HepG2 (cell line): ENCODE data around the gene MSTO1. TPM values are rescaled to one million over a fixed set of nuclear protein-coding genes. Genes with fewer than 3 reads are reported as not detected.

ENCODE experiments used
- ATAC-seq: fragments of 200-7000 bp; cut with Tn5 transposase; 3 replicates; pipeline ENCODE4 v1.9.1; 2020; ENCODE audit warnings: mild to moderate bottlenecking, moderate library complexity
- Bru-seq: library from RNA; stranded (reverse); fragments of 400-500 nt; gene quantifications from one replicate; lab custom pipeline; 2021; lab: Mats Ljungman, UMichigan
- BruChase-seq, 2 experiments: library from RNA; stranded (reverse); fragments of 400-500 nt; gene quantifications; one replicate each; lab custom pipeline; 2021; lab: Mats Ljungman, UMichigan
- BruUV-seq: library from RNA; stranded (reverse); fragments of 400-500 nt; replicated peaks from 2 replicates; lab custom pipeline; 2021; lab: Mats Ljungman, UMichigan
- CTCF ChIA-PET: fragments of 300-600 bp; formaldehyde crosslinking; extraction: SDS; loops from one replicate; lab custom pipeline; 2021; ENCODE audit warnings: low total read pairs, inconsistent platforms, low intra/inter-chr PET ratio; lab: Yijun Ruan, JAX
- POLR2A ChIA-PET: fragments of 350-600 bp; sonication (Branson Sonifier 250); formaldehyde crosslinking; loops from one replicate; lab custom pipeline; 2020; ENCODE audit warnings: antibody characterized with exemption, inconsistent platforms; lab: Yijun Ruan, JAX
- DNase-seq: peaks from one replicate; pipeline ENCODE4 v3.0.0-alpha.2; 2015; ENCODE audit warnings: low spot score
- FAIRE-seq: peaks from 3 replicates; lab custom pipeline; 2011; peaks lifted over from hg19 to GRCh38; lab: Jason Lieb, UNC
- H2AFZ ChIP-seq: one replicate; pipeline ENCODE4 v1.6.1; 2011; ENCODE audit warnings: low read length, inconsistent platforms
- H3K27ac ChIP-seq: fragments of 300-600 bp; 3 replicates; pipeline ENCODE4 v1.8.0; 2011; ENCODE audit warnings: mixed run types, mild to moderate bottlenecking, mixed read lengths, low read length, inconsistent platforms; ENCODE audit not compliant: insufficient read depth; ENCODE audit errors: extremely low read length
- H3K27me3 ChIP-seq, 2 experiments: fragments of 200-600 bp in 1 of 2; 2 replicates in 1 of 2; 3 replicates in 1 of 2; pipeline versions ENCODE4 v1.6.0 to v1.8.0; 2011; ENCODE audit warnings: low read length in 2 of 2, mild to moderate bottlenecking in 2 of 2, moderate library complexity in 2 of 2, inconsistent platforms in 1 of 2; ENCODE audit not compliant: insufficient read depth in 2 of 2, control insufficient read depth in 1 of 2
- H3K36me3 ChIP-seq, 2 experiments: fragments of 200-600 bp in 1 of 2; replicated peaks in 1 of 2; 2 replicates in 1 of 2; 3 replicates in 1 of 2; pipeline versions ENCODE4 v1.5.1 to v1.8.0; 2011; ENCODE audit warnings: low read length in 2 of 2, inconsistent platforms in 1 of 2; ENCODE audit not compliant: insufficient read depth in 2 of 2, control insufficient read depth in 1 of 2
- H3K4me1 ChIP-seq: 2 replicates; pipeline ENCODE4 v1.5.1; 2012; ENCODE audit warnings: low read length, inconsistent platforms; ENCODE audit not compliant: insufficient read depth
- H3K4me2 ChIP-seq: 2 replicates; pipeline ENCODE4 v1.6.0; 2011; ENCODE audit warnings: low read depth, low read length, inconsistent platforms
- H3K4me3 ChIP-seq, 3 experiments: fragments of 200-600 bp in 1 of 3; sonication (generic), shearing (Covaris generic) in 1 of 3; replicated peaks in 1 of 3; 2 replicates each; pipeline ENCODE4 v1.5.1; 2011 to 2016; ENCODE audit warnings: low read length in 3 of 3, inconsistent platforms in 2 of 3, low read depth in 2 of 3, mild to moderate bottlenecking in 2 of 3, control low read depth in 1 of 3, mixed read lengths in 1 of 3; ENCODE audit not compliant: insufficient read depth in 1 of 3
- H3K79me2 ChIP-seq: one replicate; pipeline ENCODE4 v1.6.1; 2011; ENCODE audit warnings: low read length, inconsistent platforms; ENCODE audit not compliant: insufficient read depth
- H3K9ac ChIP-seq: 2 replicates; pipeline ENCODE4 v1.6.0; 2011; ENCODE audit warnings: mild to moderate bottlenecking, low read depth, low read length, inconsistent platforms; ENCODE audit not compliant: insufficient read depth
- H3K9me3 ChIP-seq: 2 replicates; pipeline ENCODE4 v1.5.1; 2012; ENCODE audit warnings: mild to moderate bottlenecking, low read length
- H4K20me1 ChIP-seq: 2 replicates; pipeline ENCODE4 v1.6.0; 2011; ENCODE audit warnings: inconsistent platforms, mild to moderate bottlenecking, low read length, moderate library complexity; ENCODE audit not compliant: insufficient read depth
- HMG20A ChIP-seq: IDR thresholded peaks from 2 replicates; pipeline ENCODE4 v1.6.1; 2016; ENCODE audit warnings: borderline replicate concordance
- HOXA3 ChIP-seq: sonication (generic); formaldehyde crosslinking; IDR thresholded peaks from 2 replicates; pipeline ENCODE4 v1.5.0; 2020; ENCODE audit warnings: missing genetic modification reagents
- KLF9 ChIP-seq: IDR thresholded peaks from 2 replicates; pipeline ENCODE4 v1.6.1; 2016; ENCODE audit warnings: low read depth
- NCOA1 ChIP-seq: sonication (generic); formaldehyde crosslinking; IDR thresholded peaks from 2 replicates; pipeline ENCODE4 v1.9.0; 2021; ENCODE audit warnings: missing genetic modification reagents
- NFE2L2 ChIP-seq: fragments of 150-350 bp; IDR thresholded peaks from 2 replicates; pipeline ENCODE4 v1.6.1; 2014; ENCODE audit warnings: low read length
- PCBP2 ChIP-seq: fragments of 200-400 bp; formaldehyde crosslinking; optimal IDR thresholded peaks from 2 replicates; pipeline ENCODE3; 2018; ENCODE audit warnings: low read length, low read depth; ENCODE audit not compliant: poor library complexity, severe bottlenecking
- PITX1 ChIP-seq: sonication (generic); formaldehyde crosslinking; IDR thresholded peaks from 2 replicates; pipeline ENCODE4 v1.5.1; 2020; ENCODE audit warnings: mild to moderate bottlenecking, missing genetic modification reagents
- TCF7 ChIP-seq: sonication (generic); IDR thresholded peaks from 2 replicates; pipeline ENCODE4 v1.6.1; 2016; ENCODE audit warnings: antibody characterized with exemption, low read depth
- ZFP36 ChIP-seq: fragments of 150-350 bp; IDR thresholded peaks from 2 replicates; pipeline ENCODE4 v1.6.1; 2018; ENCODE audit warnings: borderline replicate concordance, low read length, low read depth; ENCODE audit not compliant: partially characterized antibody
- ZNF724P ChIP-seq: sonication (generic); formaldehyde crosslinking; IDR thresholded peaks from 2 replicates; pipeline ENCODE4 v1.8.0; 2022; ENCODE audit warnings: missing genetic modification reagents, borderline replicate concordance
- WGBS: methylation state at CpG from one replicate; pipeline ENCODE4 v1.1.6; 2017; ENCODE audit warnings: low lambda C conversion rate; 5-methylcytosine and 5-hydroxymethylcytosine counted together
- in situ Hi-C: cut with HindIII; loops from 2 replicates; pipeline ENCODE4 v1.10.0; 2017; ENCODE audit warnings: low pct_unique_long_range_greater_than_20kb; ENCODE audit not compliant: extremely low pct_ligation_motif_present
- intact Hi-C: fragments of 100-400 bp; cut with micrococcal nuclease; formaldehyde crosslinking; loops from one replicate; pipeline ENCODE4 v1.10.0; 2022; ENCODE audit not compliant: unreplicated experiment
- long read RNA-seq, 2 experiments: library from RNA in 1 of 2; library from polyadenylated mRNA in 1 of 2; stranded (forward) in 1 of 2; unstranded in 1 of 2; transcript quantifications; one replicate each; pipeline ENCODE4 v2.0.0, GENCODE V29; 2019 to 2022
- polyA minus RNA-seq, 3 experiments: library from RNA; depleted of rRNA, polyadenylated mRNA; stranded (reverse); fragments of >200 nt; gene quantifications; 2 replicates each; pipeline ENCODE4 v1.2.3, GENCODE V29; 2011; ENCODE audit warnings: low replicate concordance in 1 of 3
- polyA plus RNA-seq, 8 experiments: library from polyadenylated mRNA; depleted of rRNA in 3 of 8; stranded (reverse) in 7 of 8; unstranded in 1 of 8; fragments of >200 nt; fragmentation: Illumina TruSeq in 4 of 8; extraction: Trizol in 4 of 8; gene quantifications; 2 replicates each; pipeline versions ENCODE4 v1.2.1 to v1.2.3, GENCODE V29; 2011 to 2016; ENCODE audit warnings: low read depth in 4 of 8, missing spikeins in 1 of 8, mixed read lengths in 1 of 8; ENCODE audit not compliant: insufficient read depth in 1 of 8
- total RNA-seq, 5 experiments: library from RNA; depleted of rRNA; stranded (reverse); fragments of >200 nt; fragmentation: Illumina TruSeq; extraction: Trizol; gene quantifications; 2 replicates each; pipeline ENCODE4 v1.2.3, GENCODE V29; 2016; ENCODE audit warnings: low read depth in 1 of 5
- TF ChIP-seq, protein P1 (sequence below): sonication (generic); formaldehyde crosslinking; IDR thresholded peaks from 2 replicates; pipeline ENCODE4 v1.8.0; 2022; ENCODE audit warnings: missing genetic modification reagents, mild to moderate bottlenecking, moderate library complexity, borderline replicate concordance
- TF ChIP-seq, protein P2 (sequence below): sonication (generic); formaldehyde crosslinking; IDR thresholded peaks from 2 replicates; pipeline ENCODE4 v1.5.1; 2020; ENCODE audit warnings: missing genetic modification reagents, mild to moderate bottlenecking, borderline replicate concordance
- TF ChIP-seq, protein P3 (sequence below): fragments of 450-650 bp; IDR thresholded peaks from 2 replicates; pipeline ENCODE4 v1.6.1; 2016

The MSTO1 gene
- total RNA-seq (2016; rRNA removed; fragmentation: Illumina TruSeq; extraction: Trizol) (12.1 and 25.3 TPM in 2 replicates), polyA plus RNA-seq (2011; rRNA removed) (19.1 and 25.5 TPM in 2 replicates), polyA minus RNA-seq (2011; rRNA and poly(A)+ RNA removed; ENCODE audit: low replicate concordance) (49.0 and 66.8 TPM in 2 replicates), Bru-seq, nascent RNA (percentile 71 among the genes with signal in this experiment), BruChase-seq, experiment 1, labeled RNA remaining after a 6-hour chase (percentile 74 among the genes with signal in this experiment), BruChase-seq, experiment 2, labeled RNA remaining after a 2-hour chase (percentile 70 among the genes with signal in this experiment)
- total RNA-seq (2016; cell fraction: cytosol; rRNA removed; fragmentation: Illumina TruSeq; extraction: Trizol; ENCODE audit: low read depth), result 10.5 and 12.0 TPM in 2 replicates
- 9.2 and 25.2 TPM in 2 replicates for total RNA-seq (2016; cell fraction: insoluble cytoplasmic fraction; rRNA removed; fragmentation: Illumina TruSeq; extraction: Trizol)
- 7.8 and 8.3 TPM in 2 replicates for total RNA-seq (2016; cell fraction: membrane; rRNA removed; fragmentation: Illumina TruSeq; extraction: Trizol)
- total RNA-seq (2016; cell fraction: nucleus; rRNA removed; fragmentation: Illumina TruSeq; extraction: Trizol), result 34.8 and 45.0 TPM in 2 replicates
- polyA plus RNA-seq (2011; cell fraction: cytosol; rRNA removed), result 6.8 and 9.3 TPM in 2 replicates
- 164 and 167 TPM in 2 replicates for polyA plus RNA-seq (2011; cell fraction: nucleus; rRNA removed)
- 23.7 and 26.2 TPM in 2 replicates for polyA plus RNA-seq (2012)
- polyA plus RNA-seq (2016; cell fraction: cytosol; fragmentation: Illumina TruSeq; extraction: Trizol; ENCODE audit: low read depth), result 3.7 and 3.9 TPM in 2 replicates
- polyA plus RNA-seq (2016; cell fraction: insoluble cytoplasmic fraction; fragmentation: Illumina TruSeq; extraction: Trizol; ENCODE audit: low read depth), result 14.4 and 17.9 TPM in 2 replicates
- 7.6 and 7.8 TPM in 2 replicates for polyA plus RNA-seq (2016; cell fraction: membrane; fragmentation: Illumina TruSeq; extraction: Trizol; ENCODE audit: low read depth)
- polyA plus RNA-seq (2016; cell fraction: nucleus; fragmentation: Illumina TruSeq; extraction: Trizol; ENCODE audit: insufficient read depth, low read depth), result 109 and 113 TPM in 2 replicates
- 4.6 and 5.2 TPM in 2 replicates for polyA minus RNA-seq (2011; cell fraction: cytosol; rRNA and poly(A)+ RNA removed)
- polyA minus RNA-seq (2011; cell fraction: nucleus; rRNA and poly(A)+ RNA removed), result 90.0 and 98.8 TPM in 2 replicates
- long read RNA-seq, experiment 1, partial matches to known transcripts, result 1 of 3 reads
- long read RNA-seq, experiment 1, other reads (novel, unspliced or antisense), result 1 of 3 reads
- long read RNA-seq, experiment 2, partial matches to known transcripts, result 6 of 23 reads
- long read RNA-seq, experiment 2, other reads (novel, unspliced or antisense), result 14 of 23 reads

DNA sequence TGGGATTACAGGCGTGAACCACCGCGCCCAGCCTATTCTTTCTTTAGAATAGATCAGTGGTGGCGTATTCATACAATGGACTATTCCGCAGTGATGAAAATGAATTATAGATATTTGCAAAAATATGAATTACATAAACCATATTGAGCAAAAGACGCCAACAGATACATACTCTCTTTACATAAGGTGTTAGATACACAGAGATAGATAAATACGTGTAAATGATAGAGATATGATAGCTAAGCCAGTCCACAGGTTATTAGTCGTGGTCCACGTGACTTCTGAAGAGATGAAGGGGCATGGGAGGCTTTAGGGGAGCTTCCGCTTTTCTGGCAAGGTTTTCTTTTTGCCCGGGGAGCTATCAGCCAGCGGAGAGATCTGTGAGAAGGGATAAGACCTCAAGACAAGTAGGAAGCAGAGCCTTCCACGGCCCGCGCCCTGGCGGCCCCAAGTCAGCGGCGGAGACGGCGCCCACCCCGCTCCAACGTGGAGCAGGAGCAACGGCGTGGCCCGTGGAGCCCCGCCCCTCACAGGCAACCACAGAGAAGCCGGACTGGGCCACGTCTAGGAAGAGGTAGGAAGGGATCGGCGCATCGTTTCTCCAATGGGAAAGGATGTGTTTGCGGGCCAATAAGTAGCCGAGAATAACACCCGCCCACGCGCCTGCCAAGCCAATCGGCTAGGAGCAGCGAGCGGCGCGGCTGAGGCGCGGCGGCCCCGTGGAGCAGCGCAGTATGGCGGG lies at the start of gene MSTO1:
Gene MSTO1, plus strand, starts transcription at position 704 of the 742 bp plus-strand sequence. Its CDS starts 31 bp downstream, at position 735.
- no peaks in the 10 kb centered on the region for H3K27me3 ChIP-seq
- H3K4me1 ChIP-seq, result 0 out of 2 replicates have a peak, but pooled peaks cover 5% of the 10 kb centered on the region
- WGBS, result 15% methylated on average over 28 of the region's 47 CpGs
- ATAC-seq, result peak; percentile 98
- POLR2A ChIA-PET, result interaction anchor here (0.8 kb wide), 1 partner anchor 55 kb away, joined by 3 read pairs; no protein-coding TSS in a partner anchor
- in situ Hi-C loops (no loop called here), intact Hi-C loops (no loop called here)
- CTCF ChIA-PET, result no interaction called here
- no peaks in the 10 kb centered on the region for H3K9me3 ChIP-seq
- peaks cover 4% of the 10 kb centered on the region for H3K79me2 ChIP-seq
- peak within 1 kb of the TSS; percentile 86 for H3K4me2 ChIP-seq
- TSS peak; percentile 99 for BruUV-seq
- FAIRE-seq, result peak; percentile 87
- H3K4me3 ChIP-seq, result peak within 1 kb of the TSS; percentile 60 to 79 (median 61)
- peak within 1 kb of the TSS; percentile 84 for H3K9ac ChIP-seq
- H3K36me3 ChIP-seq, result peaks cover 0 to 10% of the 10 kb centered on the region in 2 experiments; a peak in 2 of 5 replicates
- peak; percentile 96 for DNase-seq
- peak within 1 kb of the TSS; percentile 78 for H3K27ac ChIP-seq
- H4K20me1 ChIP-seq, result no peaks in the 10 kb centered on the region
- peak within 1 kb of the TSS; percentile 90 for H2AFZ ChIP-seq
- TF ChIP-seq, protein P1, sequence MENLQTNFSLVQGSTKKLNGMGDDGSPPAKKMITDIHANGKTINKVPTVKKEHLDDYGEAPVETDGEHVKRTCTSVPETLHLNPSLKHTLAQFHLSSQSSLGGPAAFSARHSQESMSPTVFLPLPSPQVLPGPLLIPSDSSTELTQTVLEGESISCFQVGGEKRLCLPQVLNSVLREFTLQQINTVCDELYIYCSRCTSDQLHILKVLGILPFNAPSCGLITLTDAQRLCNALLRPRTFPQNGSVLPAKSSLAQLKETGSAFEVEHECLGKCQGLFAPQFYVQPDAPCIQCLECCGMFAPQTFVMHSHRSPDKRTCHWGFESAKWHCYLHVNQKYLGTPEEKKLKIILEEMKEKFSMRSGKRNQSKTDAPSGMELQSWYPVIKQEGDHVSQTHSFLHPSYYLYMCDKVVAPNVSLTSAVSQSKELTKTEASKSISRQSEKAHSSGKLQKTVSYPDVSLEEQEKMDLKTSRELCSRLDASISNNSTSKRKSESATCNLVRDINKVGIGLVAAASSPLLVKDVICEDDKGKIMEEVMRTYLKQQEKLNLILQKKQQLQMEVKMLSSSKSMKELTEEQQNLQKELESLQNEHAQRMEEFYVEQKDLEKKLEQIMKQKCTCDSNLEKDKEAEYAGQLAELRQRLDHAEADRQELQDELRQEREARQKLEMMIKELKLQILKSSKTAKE (CRISPR knock-in tag), result no peak
- TF ChIP-seq PCBP2 (no peak), HMG20A (CRISPR knock-in tag) (no peak), ZFP36 (no peak), NFE2L2 (no peak), TCF7 (no peak), PITX1 (CRISPR knock-in tag) (no peak), ZNF724P (CRISPR knock-in tag) (no peak), HOXA3 (CRISPR knock-in tag) (peak; percentile 60), NCOA1 (CRISPR knock-in tag) (no peak), KLF9 (CRISPR knock-in tag) (0 out of 2 replicates have a peak, but pooled peaks have one; percentile 44)
- TF ChIP-seq, protein P2, sequence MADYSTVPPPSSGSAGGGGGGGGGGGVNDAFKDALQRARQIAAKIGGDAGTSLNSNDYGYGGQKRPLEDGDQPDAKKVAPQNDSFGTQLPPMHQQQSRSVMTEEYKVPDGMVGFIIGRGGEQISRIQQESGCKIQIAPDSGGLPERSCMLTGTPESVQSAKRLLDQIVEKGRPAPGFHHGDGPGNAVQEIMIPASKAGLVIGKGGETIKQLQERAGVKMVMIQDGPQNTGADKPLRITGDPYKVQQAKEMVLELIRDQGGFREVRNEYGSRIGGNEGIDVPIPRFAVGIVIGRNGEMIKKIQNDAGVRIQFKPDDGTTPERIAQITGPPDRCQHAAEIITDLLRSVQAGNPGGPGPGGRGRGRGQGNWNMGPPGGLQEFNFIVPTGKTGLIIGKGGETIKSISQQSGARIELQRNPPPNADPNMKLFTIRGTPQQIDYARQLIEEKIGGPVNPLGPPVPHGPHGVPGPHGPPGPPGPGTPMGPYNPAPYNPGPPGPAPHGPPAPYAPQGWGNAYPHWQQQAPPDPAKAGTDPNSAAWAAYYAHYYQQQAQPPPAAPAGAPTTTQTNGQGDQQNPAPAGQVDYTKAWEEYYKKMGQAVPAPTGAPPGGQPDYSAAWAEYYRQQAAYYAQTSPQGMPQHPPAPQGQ (CRISPR knock-in tag), result no peak
- TF ChIP-seq, protein P3, sequence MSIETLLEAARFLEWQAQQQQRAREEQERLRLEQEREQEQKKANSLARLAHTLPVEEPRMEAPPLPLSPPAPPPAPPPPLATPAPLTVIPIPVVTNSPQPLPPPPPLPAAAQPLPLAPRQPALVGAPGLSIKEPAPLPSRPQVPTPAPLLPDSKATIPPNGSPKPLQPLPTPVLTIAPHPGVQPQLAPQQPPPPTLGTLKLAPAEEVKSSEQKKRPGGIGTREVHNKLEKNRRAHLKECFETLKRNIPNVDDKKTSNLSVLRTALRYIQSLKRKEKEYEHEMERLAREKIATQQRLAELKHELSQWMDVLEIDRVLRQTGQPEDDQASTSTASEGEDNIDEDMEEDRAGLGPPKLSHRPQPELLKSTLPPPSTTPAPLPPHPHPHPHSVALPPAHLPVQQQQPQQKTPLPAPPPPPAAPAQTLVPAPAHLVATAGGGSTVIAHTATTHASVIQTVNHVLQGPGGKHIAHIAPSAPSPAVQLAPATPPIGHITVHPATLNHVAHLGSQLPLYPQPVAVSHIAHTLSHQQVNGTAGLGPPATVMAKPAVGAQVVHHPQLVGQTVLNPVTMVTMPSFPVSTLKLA, result peak; percentile 39
